K562 (cell line): Measurements from ENCODE around the gene GNS. TPM values are rescaled to one million over a fixed set of nuclear protein-coding genes. Genes with fewer than 3 reads are reported as not detected.

Experiments
- ATAC-seq: fragments of 200-7000 bp; cut with Tn5 transposase; 3 replicates; pipeline ENCODE4 v1.9.1; 2020; ENCODE audit warnings: moderate library complexity
- BruUV-seq: library from RNA; stranded (reverse); fragments of 400-500 nt; replicated peaks from 2 replicates; lab custom pipeline; 2021; lab: Mats Ljungman, UMichigan
- CTCF ChIA-PET: fragments of 300-600 bp; formaldehyde crosslinking; extraction: SDS; loops from one replicate; lab custom pipeline; 2021; ENCODE audit warnings: low intra/inter-chr PET ratio; lab: Yijun Ruan, JAX
- POLR2A ChIA-PET: fragments of 300-600, 350-650 bp; sonication (Branson Sonifier 250); formaldehyde crosslinking; extraction: SDS; loops from one replicate; lab custom pipeline; 2021; ENCODE audit warnings: antibody characterized with exemption, inconsistent platforms; lab: Yijun Ruan, JAX
- DNase-seq, 4 experiments: peaks; one replicate each; pipeline versions ENCODE4 v3.0.0 to v3.0.0-alpha.2; 2011 to 2018; ENCODE audit warnings: low spot score in 3 of 4, mixed read lengths in 3 of 4; ENCODE audit errors: extremely low read depth in 1 of 4
- FAIRE-seq: peaks from 2 replicates; lab custom pipeline; 2011; peaks lifted over from hg19 to GRCh38; lab: Jason Lieb, UNC
- H2AFZ ChIP-seq: 2 replicates; pipeline ENCODE4 v1.6.0; 2011; ENCODE audit warnings: low read depth, low read length, control low read depth, inconsistent platforms
- H3K27ac ChIP-seq: fragments of 200-600 bp; 3 replicates; pipeline ENCODE4 v1.8.0; 2011; ENCODE audit warnings: low read depth, mild to moderate bottlenecking, control low read depth, inconsistent platforms, low read length, moderate library complexity, mixed read lengths; ENCODE audit errors: extremely low read depth
- H3K27me3 ChIP-seq, 2 experiments: fragments of 300-600 bp in 1 of 2; 2 replicates in 1 of 2; 3 replicates in 1 of 2; pipeline versions ENCODE4 v1.6.0 to v1.8.0; 2011; ENCODE audit warnings: inconsistent platforms in 2 of 2, low read length in 2 of 2, mild to moderate bottlenecking in 1 of 2, mixed read lengths in 1 of 2, moderate library complexity in 1 of 2; ENCODE audit not compliant: control insufficient read depth in 2 of 2, insufficient read depth in 2 of 2
- H3K36me3 ChIP-seq: fragments of 300-600 bp; 3 replicates; pipeline ENCODE4 v1.8.0; 2011; ENCODE audit warnings: mild to moderate bottlenecking, low read length, inconsistent platforms; ENCODE audit not compliant: control insufficient read depth, insufficient read depth
- H3K4me1 ChIP-seq, 2 experiments: fragments of 200-600 bp in 1 of 2; replicated peaks in 1 of 2; 2 replicates in 1 of 2; 3 replicates in 1 of 2; pipeline versions ENCODE4 v1.5.1 to v1.8.0; 2011; ENCODE audit warnings: inconsistent platforms in 2 of 2, low read length in 2 of 2, mild to moderate bottlenecking in 1 of 2, mixed read lengths in 1 of 2, moderate library complexity in 1 of 2; ENCODE audit not compliant: control insufficient read depth in 2 of 2, insufficient read depth in 2 of 2
- H3K4me2 ChIP-seq: 2 replicates; pipeline ENCODE4 v1.6.1; 2011; ENCODE audit warnings: low read length, control low read depth, inconsistent platforms, mixed read lengths; ENCODE audit not compliant: insufficient read depth
- H3K4me3 ChIP-seq: fragments of 200-600 bp; sonication (generic), shearing (Covaris generic); 2 replicates; pipeline ENCODE4 v1.5.1; 2016; ENCODE audit warnings: control low read depth, inconsistent platforms
- H3K79me2 ChIP-seq: fragments of 200-600 bp; 3 replicates; pipeline ENCODE4 v1.8.0; 2011; ENCODE audit warnings: low read length, inconsistent platforms; ENCODE audit not compliant: control insufficient read depth, insufficient read depth
- H3K9ac ChIP-seq, 2 experiments: 2 replicates each; pipeline versions ENCODE4 v1.6.0 to v1.6.1; 2011; ENCODE audit warnings: low read depth in 2 of 2, low read length in 2 of 2, control low read depth in 1 of 2, inconsistent platforms in 1 of 2, mild to moderate bottlenecking in 1 of 2, mixed read lengths in 1 of 2; ENCODE audit not compliant: insufficient read depth in 1 of 2
- H3K9me1 ChIP-seq: one replicate; pipeline ENCODE4 v1.6.0; 2011; ENCODE audit warnings: inconsistent platforms, mild to moderate bottlenecking, low read length, moderate library complexity; ENCODE audit not compliant: control insufficient read depth, insufficient read depth
- H3K9me3 ChIP-seq: replicated peaks from 2 replicates; pipeline ENCODE4 v1.5.1; 2011; ENCODE audit warnings: low read depth, low read length, inconsistent platforms; ENCODE audit not compliant: control insufficient read depth, insufficient read depth
- H4K20me1 ChIP-seq: replicated peaks from 2 replicates; pipeline ENCODE4 v1.6.1; 2011; ENCODE audit warnings: low read length, inconsistent platforms, mixed read lengths; ENCODE audit not compliant: control insufficient read depth, insufficient read depth
- ARID1B ChIP-seq: fragments of 450-650 bp; IDR thresholded peaks from 2 replicates; pipeline ENCODE4 v1.6.1; 2016; ENCODE audit warnings: antibody characterized with exemption, mild to moderate bottlenecking, inconsistent platforms
- ATF3 ChIP-seq, 2 experiments: fragments of 450-650 bp in 1 of 2; sonication (generic) in 1 of 2; formaldehyde crosslinking in 1 of 2; IDR thresholded peaks in 1 of 2; conservative IDR thresholded peaks in 1 of 2; 2 replicates each; pipeline versions ENCODE4 v1.6.1 to v1.8.1; 2016 to 2023; ENCODE audit warnings: mild to moderate bottlenecking in 2 of 2, moderate library complexity in 2 of 2, inconsistent platforms in 1 of 2, missing genetic modification reagents in 1 of 2
- ATF7 ChIP-seq: fragments of 450-650 bp; IDR thresholded peaks from 2 replicates; pipeline ENCODE4 v1.7.1; 2014; ENCODE audit warnings: mild to moderate bottlenecking, moderate library complexity
- CHCHD3 ChIP-seq: fragments of 250-450 bp; sonication (Bioruptor Pico); IDR thresholded peaks from 2 replicates; pipeline ENCODE4 v2.1.2; 2022; ENCODE audit warnings: mild to moderate bottlenecking
- EWSR1 ChIP-seq: fragments of 450-650 bp; IDR thresholded peaks from 2 replicates; pipeline ENCODE4 v1.6.1; 2018; ENCODE audit warnings: borderline replicate concordance, mild to moderate bottlenecking, low read depth, moderate library complexity; ENCODE audit not compliant: partially characterized antibody
- JUND ChIP-seq, 2 experiments: IDR thresholded peaks; 2 replicates in 1 of 2; 3 replicates in 1 of 2; pipeline ENCODE4 v1.6.1; 2011; ENCODE audit warnings: borderline replicate concordance in 2 of 2, low read depth in 2 of 2, low read length in 2 of 2, improper control_type of control experiment in 1 of 2, missing biosample characterization in 1 of 2, missing genetic modification characterization in 1 of 2, missing genetic modification reagents in 1 of 2
- NR1H2 ChIP-seq: sonication (generic); formaldehyde crosslinking; IDR thresholded peaks from 2 replicates; pipeline ENCODE4 v1.4.0; 2020; ENCODE audit warnings: mild to moderate bottlenecking, missing genetic modification reagents
- POLR2AphosphoS5 ChIP-seq: IDR thresholded peaks from 2 replicates; pipeline ENCODE4 v1.6.1; 2011; ENCODE audit warnings: mild to moderate bottlenecking, low read depth, low read length, moderate library complexity; ENCODE audit not compliant: control insufficient read depth, insufficient read depth
- ZBTB33 ChIP-seq: sonication (generic); formaldehyde crosslinking; IDR thresholded peaks from 2 replicates; pipeline ENCODE4 v1.8.1; 2023; ENCODE audit warnings: mild to moderate bottlenecking, missing genetic modification reagents
- ZNF699 ChIP-seq: fragments of 250-450 bp; sonication (Bioruptor Pico); IDR thresholded peaks from 2 replicates; pipeline ENCODE4 v1.8.0; 2021; ENCODE audit warnings: mild to moderate bottlenecking, moderate library complexity; ENCODE audit not compliant: insufficient replicate concordance
- ZZZ3 ChIP-seq: fragments of 450-650 bp; IDR thresholded peaks from 2 replicates; pipeline ENCODE4 v1.6.1; 2016; ENCODE audit warnings: antibody characterized with exemption, mild to moderate bottlenecking, moderate library complexity
- WGBS: fragments of 100-300 bp; shearing (Covaris generic); methylation state at CpG from one replicate; pipeline ENCODE4 v1.1.6; 2016; ENCODE audit warnings: low coverage, mixed read lengths; ENCODE audit not compliant: insufficient coverage; ENCODE audit errors: missing lambda C conversion rate; 5-methylcytosine and 5-hydroxymethylcytosine counted together
- in situ Hi-C: fragments of 300-500 bp; cut with MboI; formaldehyde crosslinking; loops from 4 replicates; pipeline ENCODE4 v1.15.0; 2018; ENCODE audit warnings: inconsistent platforms, mixed read lengths
- intact Hi-C: fragments of 100-400 bp; cut with micrococcal nuclease; formaldehyde crosslinking; loops from 2 replicates; pipeline ENCODE4 v1.14.2; 2022
- polyA plus RNA-seq, 8 experiments: library from polyadenylated mRNA; depleted of rRNA in 4 of 8; stranded (reverse) in 5 of 8; unstranded in 3 of 8; fragments of >200 nt; fragmentation: Nextera tagmentation in 2 of 8; fragmentation: Illumina TruSeq in 1 of 8; extraction: Ambion mirVana in 2 of 8; extraction: Trizol in 1 of 8; gene quantifications; 2 replicates each; pipeline versions ENCODE4 v1.2.1 to v1.2.3, GENCODE V29; 2011 to 2014; ENCODE audit warnings: inconsistent platforms in 1 of 8, missing spikeins in 1 of 8
- total RNA-seq, 7 experiments: library from RNA; depleted of rRNA in 6 of 7; stranded (reverse); fragments of >200 nt in 6 of 7; fragmentation: Illumina TruSeq in 2 of 7; extraction: Trizol in 2 of 7; gene quantifications; 2 replicates each; pipeline versions ENCODE4 v1.2.1 to v1.2.3, GENCODE V29; 2011 to 2021; ENCODE audit warnings: low replicate concordance in 1 of 7
- TF ChIP-seq, protein P1 (sequence below): fragments of 200-800 bp; sonication (Bioruptor generic); IDR thresholded peaks from 2 replicates; pipeline ENCODE4 v1.6.1; 2017; ENCODE audit warnings: missing genetic modification characterization, missing compliant biosample characterization
- TF ChIP-seq, protein P2 (sequence below), 3 experiments: fragments of 200-800 bp in 1 of 3; sonication (Bioruptor generic) in 1 of 3; sonication (generic) in 1 of 3; formaldehyde crosslinking in 1 of 3; IDR thresholded peaks; 2 replicates each; pipeline versions ENCODE4 v1.6.1 to v1.8.0; 2016 to 2022; ENCODE audit warnings: mild to moderate bottlenecking in 2 of 3, missing compliant biosample characterization in 2 of 3, missing genetic modification characterization in 2 of 3, missing genetic modification reagents in 1 of 3

Gene GNS
- total and polyA plus RNA-seq, 9 of the 15 experiments (the other 6 are each of a cell fraction or from before 2014, with no cell fraction given), result 4.6 to 30.3 (median 18.9) TPM

GRCh38 chr12:64773386-64773785, 14.2 kb upstream of the GNS start (continued):
- no peak for TF ChIP-seq ZBTB33 (CRISPR knock-in tag)

- Histone ChIP-seq H3K9ac (no peak overlapping the region), H3K36me3 (no peaks in the 10 kb centered on the region), H3K79me2 (no peaks in the 10 kb centered on the region), H4K20me1 (no peaks in the 10 kb centered on the region), H3K4me3 (no peak overlapping the region), H3K9me3 (no peaks in the 10 kb centered on the region), H3K4me2 (no peak overlapping the region), H3K27ac (no peak overlapping the region), H3K9me1 (no peaks in the 10 kb centered on the region), H3K27me3 (peaks cover 0 to 11% of the 10 kb centered on the region in 2 experiments; a peak in 2 of 5 replicates), H3K4me1 (peaks cover 0 to 3% of the 10 kb centered on the region in 2 experiments; a peak in 1 of 5 replicates), H2AFZ (no peak overlapping the region)
- FAIRE-seq (no peak), DNase-seq (peak; percentile 30 to 53 (median 44)), ATAC-seq (peak; percentile 58)
- POLR2A ChIA-PET, result interaction anchor here (0.9 to 1.1 kb wide), 2 partner anchors 11 to 44 kb away, joined by 3 to 4 read pairs; no protein-coding TSS in a partner anchor
- in situ Hi-C loops, result no loop called here
- intact Hi-C loops, result no loop called here
- WGBS, result 0% methylated on average over 1 of the region's 3 CpGs
- CTCF ChIA-PET, result no interaction called here
- no TSS peak for BruUV-seq
- TF ChIP-seq ATF7, result peak; percentile 34; the same call in 1 of the 2 replicates
- no peak for TF ChIP-seq NR1H2 (CRISPR knock-in tag)
- TF ChIP-seq EWSR1, result no peak
- peak; percentile 48 for TF ChIP-seq JUND (IDR thresholded peaks at IDR 0.05; ENCODE audit: borderline replicate concordance, low read depth, low read length)
- no peak for TF ChIP-seq JUND (tag; IDR thresholded peaks at IDR 0.05; ENCODE audit: borderline replicate concordance, low read depth, low read length)
- TF ChIP-seq ARID1B, result 0 out of 2 replicates have a peak, but pooled peaks have one; percentile 15
- TF ChIP-seq, protein P1, sequence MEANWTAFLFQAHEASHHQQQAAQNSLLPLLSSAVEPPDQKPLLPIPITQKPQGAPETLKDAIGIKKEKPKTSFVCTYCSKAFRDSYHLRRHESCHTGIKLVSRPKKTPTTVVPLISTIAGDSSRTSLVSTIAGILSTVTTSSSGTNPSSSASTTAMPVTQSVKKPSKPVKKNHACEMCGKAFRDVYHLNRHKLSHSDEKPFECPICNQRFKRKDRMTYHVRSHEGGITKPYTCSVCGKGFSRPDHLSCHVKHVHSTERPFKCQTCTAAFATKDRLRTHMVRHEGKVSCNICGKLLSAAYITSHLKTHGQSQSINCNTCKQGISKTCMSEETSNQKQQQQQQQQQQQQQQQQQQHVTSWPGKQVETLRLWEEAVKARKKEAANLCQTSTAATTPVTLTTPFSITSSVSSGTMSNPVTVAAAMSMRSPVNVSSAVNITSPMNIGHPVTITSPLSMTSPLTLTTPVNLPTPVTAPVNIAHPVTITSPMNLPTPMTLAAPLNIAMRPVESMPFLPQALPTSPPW, result peak; percentile 69
- no peak for TF ChIP-seq CHCHD3 (CRISPR knock-in tag)
- no peak for TF ChIP-seq POLR2AphosphoS5
- TF ChIP-seq ZZZ3, result no peak
- TF ChIP-seq ZNF699 (CRISPR knock-in tag), result no peak
- TF ChIP-seq, protein P2, sequence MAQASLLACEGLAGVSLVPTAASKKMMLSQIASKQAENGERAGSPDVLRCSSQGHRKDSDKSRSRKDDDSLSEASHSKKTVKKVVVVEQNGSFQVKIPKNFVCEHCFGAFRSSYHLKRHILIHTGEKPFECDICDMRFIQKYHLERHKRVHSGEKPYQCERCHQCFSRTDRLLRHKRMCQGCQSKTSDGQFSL (CRISPR knock-in tag; IDR thresholded peaks at IDR 0.05), result no peak
- TF ChIP-seq, protein P2 (tag; IDR thresholded peaks at IDR 0.05), result peak in 1 of 2 experiments; percentile 69; a peak in 2 of 4 replicates
- TF ChIP-seq ATF3 (IDR thresholded peaks at IDR 0.05), result 0 out of 2 replicates have a peak, but pooled peaks have one; percentile 52
- no peak for TF ChIP-seq ATF3 (CRISPR knock-in tag; conservative IDR thresholded peaks at IDR 0.05)
These were observed 8.3 kb upstream of the GNS start for GRCh38 chr12:64767495-64767894.
